H1 (cell line): Measurements from ENCODE around the gene GADD45B. TPM values are rescaled to one million over a fixed set of nuclear protein-coding genes. Genes with fewer than 3 reads are reported as not detected.

ENCODE experiments used
- CTCF ChIA-PET: fragments of 300-600 bp; sonication (Branson Sonifier 250); formaldehyde crosslinking; loops from one replicate; lab custom pipeline; 2021; ENCODE audit not compliant: partially characterized antibody; lab: Charles Lee
- POLR2A ChIA-PET: fragments of 300-600 bp; sonication (Branson Sonifier 250); formaldehyde crosslinking; loops from one replicate; lab custom pipeline; 2021; ENCODE audit warnings: inconsistent platforms; ENCODE audit not compliant: partially characterized antibody; lab: Charles Lee
- DNase-seq, 2 experiments: peaks; one replicate each; pipeline versions ENCODE4 v3.0.0 to v3.0.0-alpha.2; 2010 to 2022; ENCODE audit warnings: low spot score in 2 of 2, low read depth in 1 of 2, mixed read lengths in 1 of 2
- FAIRE-seq: peaks from 2 replicates; lab custom pipeline; 2011; peaks lifted over from hg19 to GRCh38; lab: Jason Lieb, UNC
- H2AFZ ChIP-seq: 2 replicates; pipeline ENCODE4 v1.8.1; 2012; ENCODE audit warnings: low read length, inconsistent platforms
- H2AK5ac ChIP-seq: 2 replicates; pipeline ENCODE4 v1.6.1; 2013; ENCODE audit warnings: low read depth, low read length
- H2BK120ac ChIP-seq: replicated peaks from 2 replicates; pipeline ENCODE3; 2013; ENCODE audit warnings: low read depth, low read length, inconsistent platforms
- H2BK12ac ChIP-seq: 2 replicates; pipeline ENCODE4 v1.6.1; 2013; ENCODE audit warnings: low read depth, low read length
- H2BK15ac ChIP-seq: 2 replicates; pipeline ENCODE4 v1.6.1; 2013; ENCODE audit warnings: low read length
- H2BK20ac ChIP-seq: 2 replicates; pipeline ENCODE4 v1.6.1; 2013; ENCODE audit warnings: low read length
- H2BK5ac ChIP-seq: 2 replicates; pipeline ENCODE4 v1.6.1; 2013; ENCODE audit warnings: low read depth, low read length
- H3K14ac ChIP-seq: 2 replicates; pipeline ENCODE4 v1.6.1; 2013; ENCODE audit warnings: inconsistent platforms; ENCODE audit not compliant: insufficient read length
- H3K18ac ChIP-seq: 2 replicates; pipeline ENCODE4 v1.6.1; 2013; ENCODE audit warnings: low read length; ENCODE audit errors: extremely low read depth
- H3K23ac ChIP-seq: 2 replicates; pipeline ENCODE4 v1.6.1; 2013; ENCODE audit warnings: inconsistent platforms; ENCODE audit not compliant: insufficient read length
- H3K23me2 ChIP-seq: 2 replicates; pipeline ENCODE4 v1.6.1; 2013; ENCODE audit warnings: low read depth, low read length
- H3K27ac ChIP-seq: 2 replicates; pipeline ENCODE4 v1.6.1; 2011; ENCODE audit warnings: low read depth, low read length, inconsistent platforms
- H3K27me3 ChIP-seq, 4 experiments: replicated peaks in 1 of 4; 1 replicate in 1 of 4; 2 replicates in 3 of 4; pipeline versions ENCODE4 v1.6.1 to v1.8.1; 2011 to 2013; ENCODE audit warnings: low read length in 3 of 4, mild to moderate bottlenecking in 3 of 4, inconsistent platforms in 2 of 4, mixed read lengths in 2 of 4, moderate library complexity in 1 of 4; ENCODE audit not compliant: control insufficient read depth in 3 of 4, insufficient read depth in 3 of 4; ENCODE audit errors: extremely low read depth in 1 of 4
- H3K36me3 ChIP-seq, 4 experiments: 2 replicates each; pipeline versions ENCODE4 v1.6.1 to v1.8.1; 2011 to 2013; ENCODE audit warnings: mild to moderate bottlenecking in 4 of 4, low read length in 3 of 4, moderate library complexity in 2 of 4, control low read depth in 1 of 4, inconsistent platforms in 1 of 4; ENCODE audit not compliant: insufficient read depth in 4 of 4, control insufficient read depth in 2 of 4
- H3K4ac ChIP-seq: replicated peaks from 2 replicates; pipeline ENCODE3; 2013; ENCODE audit warnings: low read length, low read depth, mixed read lengths, inconsistent platforms; ENCODE audit not compliant: insufficient read length
- H3K4me1 ChIP-seq, 4 experiments: replicated peaks in 1 of 4; 1 replicate in 1 of 4; 2 replicates in 3 of 4; pipeline versions ENCODE4 v1.6.1 to v1.8.1; 2011 to 2013; ENCODE audit warnings: low read length in 3 of 4, inconsistent platforms in 2 of 4, mixed read lengths in 1 of 4; ENCODE audit not compliant: insufficient read depth in 4 of 4, control insufficient read depth in 3 of 4
- H3K4me2 ChIP-seq, 2 experiments: 2 replicates each; pipeline versions ENCODE4 v1.6.1 to v1.8.1; 2011 to 2013; ENCODE audit warnings: low read depth in 2 of 2, low read length in 2 of 2, control low read depth in 1 of 2, inconsistent platforms in 1 of 2, mild to moderate bottlenecking in 1 of 2; ENCODE audit not compliant: insufficient read depth in 1 of 2
- H3K4me3 ChIP-seq, 4 experiments: fragments of 200-600, 300-600 bp in 1 of 4; sonication (generic), shearing (Covaris generic), sonication (Bioruptor Twin) in 1 of 4; 2 replicates each; pipeline versions ENCODE4 v1.5.1 to v1.8.1; 2011 to 2016; ENCODE audit warnings: low read length in 4 of 4, low read depth in 3 of 4, control low read depth in 2 of 4, inconsistent platforms in 2 of 4, mild to moderate bottlenecking in 2 of 4, mixed read lengths in 1 of 4, moderate library complexity in 1 of 4; ENCODE audit not compliant: insufficient read depth in 2 of 4; ENCODE audit errors: extremely low read depth in 1 of 4
- H3K56ac ChIP-seq: replicated peaks from 2 replicates; pipeline ENCODE3; 2013; ENCODE audit warnings: low read depth, mild to moderate bottlenecking, mixed read lengths, low read length, inconsistent platforms; ENCODE audit not compliant: insufficient read length
- H3K79me1 ChIP-seq: 2 replicates; pipeline ENCODE4 v1.6.1; 2013; ENCODE audit warnings: low read depth, low read length, control low read depth
- H3K79me2 ChIP-seq, 2 experiments: 2 replicates each; pipeline versions ENCODE4 v1.6.1 to v1.8.1; 2012 to 2013; ENCODE audit warnings: low read length in 2 of 2, mild to moderate bottlenecking in 2 of 2, inconsistent platforms in 1 of 2; ENCODE audit not compliant: insufficient read depth in 2 of 2, control insufficient read depth in 1 of 2
- H3K9ac ChIP-seq, 4 experiments: replicated peaks in 1 of 4; 1 replicate in 1 of 4; 2 replicates in 3 of 4; pipeline versions ENCODE4 v1.6.1 to v1.8.1; 2011 to 2013; ENCODE audit warnings: low read depth in 3 of 4, low read length in 3 of 4, control low read depth in 2 of 4, mild to moderate bottlenecking in 2 of 4, moderate library complexity in 2 of 4, inconsistent platforms in 1 of 4; ENCODE audit errors: extremely low read depth in 1 of 4
- H3K9me3 ChIP-seq, 2 experiments: 2 replicates each; pipeline versions ENCODE4 v1.6.1 to v1.8.1; 2012 to 2013; ENCODE audit warnings: mild to moderate bottlenecking in 2 of 2, moderate library complexity in 2 of 2, control low read depth in 1 of 2, inconsistent platforms in 1 of 2, low read depth in 1 of 2, low read length in 1 of 2, mixed read lengths in 1 of 2; ENCODE audit not compliant: insufficient read depth in 2 of 2
- H4K20me1 ChIP-seq, 2 experiments: replicated peaks in 1 of 2; 2 replicates each; pipeline versions ENCODE3 to v1.8.1; 2011 to 2013; ENCODE audit warnings: inconsistent platforms in 2 of 2, low read length in 2 of 2, mild to moderate bottlenecking in 1 of 2; ENCODE audit not compliant: insufficient read depth in 2 of 2, control insufficient read depth in 1 of 2
- H4K5ac ChIP-seq: 2 replicates; pipeline ENCODE4 v1.6.1; 2013; ENCODE audit warnings: low read length, low read depth, mixed read lengths, inconsistent platforms; ENCODE audit not compliant: insufficient read length
- H4K8ac ChIP-seq: 2 replicates; pipeline ENCODE4 v1.8.0; 2013; ENCODE audit warnings: mild to moderate bottlenecking, moderate library complexity, low read length, inconsistent platforms; ENCODE audit not compliant: insufficient read depth; ENCODE audit errors: extremely low read depth
- H4K91ac ChIP-seq: replicated peaks from 2 replicates; pipeline ENCODE3; 2013; ENCODE audit warnings: low read length, mixed read lengths, inconsistent platforms; ENCODE audit not compliant: insufficient read length
- KDM4A ChIP-seq: IDR thresholded peaks from one replicate; pipeline ENCODE4 v1.7.1; 2012; ENCODE audit warnings: low read depth, mild to moderate bottlenecking, moderate library complexity, low read length, inconsistent platforms; ENCODE audit not compliant: severe bottlenecking
- MAFK ChIP-seq: IDR thresholded peaks from 2 replicates; pipeline ENCODE4 v1.6.1; 2012; ENCODE audit warnings: low read depth, mild to moderate bottlenecking, improper control_type of control experiment, low read length
- RBBP5 ChIP-seq: IDR thresholded peaks from 2 replicates; pipeline ENCODE4 v1.7.1; 2012; ENCODE audit warnings: low read depth, mild to moderate bottlenecking, inconsistent platforms, low read length, moderate library complexity, borderline replicate concordance
- WGBS, 2 experiments: shearing (Covaris generic) in 1 of 2; methylation state at CpG; one replicate each; pipeline versions ENCODE4 v1.1.6 to v1.1.7; 2013 to 2015; ENCODE audit warnings: low lambda C conversion rate in 2 of 2, mixed read lengths in 2 of 2, inconsistent platforms in 1 of 2, low coverage in 1 of 2, missing lambda C conversion rate in 1 of 2; ENCODE audit not compliant: insufficient replicate concordance in 2 of 2, insufficient coverage in 1 of 2, insufficient read length in 1 of 2; ENCODE audit errors: extremely low coverage in 1 of 2, missing lambda C conversion rate in 1 of 2; 5-methylcytosine and 5-hydroxymethylcytosine counted together
- polyA plus RNA-seq, 7 experiments: library from polyadenylated mRNA; depleted of rRNA in 3 of 7; stranded (reverse) in 5 of 7; unstranded in 2 of 7; fragments of >200 nt in 5 of 7; fragments of 200-250 nt in 2 of 7; gene quantifications; 1 replicate in 5 of 7; 2 replicates in 1 of 7; 4 replicates in 1 of 7; pipeline versions ENCODE4 v1.2.1 to v1.2.3, GENCODE V29; 2011 to 2013; ENCODE audit warnings: missing spikeins in 2 of 7, mixed read lengths in 2 of 7
- total RNA-seq: library from RNA; stranded (reverse); fragmentation: NEBNext Ultra II Directional; extraction: Animal tissue kit (Norgen Biotek cat#: 25700); gene quantifications from 2 replicates; pipeline ENCODE4 v1.2.1, GENCODE V29; 2021
- TF ChIP-seq, protein P1 (sequence below): IDR thresholded peaks from 2 replicates; pipeline ENCODE4 v1.6.1; 2012; ENCODE audit warnings: inconsistent platforms
- TF ChIP-seq, protein P2 (sequence below), 3 experiments: IDR thresholded peaks; 1 replicate in 2 of 3; 2 replicates in 1 of 3; pipeline versions ENCODE4 v1.5.1 to v1.6.1; 2011; ENCODE audit warnings: low read length in 3 of 3, mild to moderate bottlenecking in 3 of 3, inconsistent platforms in 2 of 3, low read depth in 1 of 3, moderate library complexity in 1 of 3; ENCODE audit not compliant: insufficient read depth in 1 of 3; ENCODE audit errors: control extremely low read depth in 1 of 3

GADD45B gene
- total and polyA plus RNA-seq, 2 of the 8 experiments (the other 6 are each of a cell fraction or from before 2014, with no cell fraction given): 7.4 to 11.4 TPM

DNA sequence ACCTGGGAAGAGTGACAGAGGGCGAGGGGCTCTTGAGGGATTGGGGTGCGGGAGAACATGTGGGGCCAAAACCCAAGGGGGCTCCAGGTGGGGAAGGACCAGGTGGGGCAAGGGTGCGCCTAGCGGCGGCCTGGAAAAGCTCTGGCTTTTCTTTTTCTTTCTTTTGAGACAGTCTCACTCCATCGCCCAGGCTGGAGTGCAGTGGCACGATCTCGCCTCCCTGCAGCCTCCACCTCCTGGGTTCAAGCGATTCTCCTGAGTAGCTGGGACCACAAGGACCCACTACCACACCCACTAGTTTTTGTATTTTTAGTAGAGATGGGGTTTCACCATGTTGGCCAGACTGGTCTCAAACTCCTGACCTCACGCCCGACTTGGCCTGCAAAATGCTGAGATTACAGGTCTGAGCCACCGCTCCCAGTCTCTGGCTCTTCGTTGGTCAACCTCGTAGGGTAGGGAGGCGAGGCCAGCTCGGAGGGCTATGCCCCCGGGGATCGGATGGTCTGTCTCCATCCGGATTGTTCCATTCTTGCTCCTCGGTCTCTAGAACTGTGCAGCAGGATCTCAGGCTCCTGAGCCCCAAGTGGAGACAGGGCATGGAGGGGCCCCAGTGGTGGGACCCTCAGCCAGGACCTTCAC lies 3.7 kb downstream of the GADD45B start:
- peaks cover 12% of the 10 kb centered on the region in 2 experiments for H4K20me1 ChIP-seq
- peak overlapping the region in 1 of 4 experiments; percentile 1; a peak in 1 of 7 replicates for H3K9ac ChIP-seq
- peaks cover 10 to 40% (median 34%) of the 10 kb centered on the region in 4 experiments for H3K27me3 ChIP-seq
- no peak overlapping the region for H3K14ac ChIP-seq
- peaks cover 4% of the 10 kb centered on the region; the same call in 1 of the 2 replicates for H3K79me1 ChIP-seq
- H2BK120ac ChIP-seq: no peak overlapping the region
- WGBS, 2 experiments: 46% methylated on average over 15 of the region's 20 CpGs; no CpG with 5 or more reads in 1 of the 2 experiments
- peaks cover 22% of the 10 kb centered on the region; the same call in 1 of the 2 replicates for H3K23me2 ChIP-seq
- H3K23ac ChIP-seq: no peak overlapping the region
- H4K5ac ChIP-seq: no peak overlapping the region
- no peak overlapping the region for H3K56ac ChIP-seq
- POLR2A ChIA-PET: interaction anchor here (1.1 to 9.2 kb wide), 6 partner anchors 11 to 132 kb away, joined by 3 to 216 read pairs (median 7); no protein-coding TSS in a partner anchor
- 0 out of 2 replicates have a peak overlapping the region, but pooled peaks have one; percentile 32 for H2BK20ac ChIP-seq
- no peak overlapping the region for H3K18ac ChIP-seq
- peaks cover 0 to 5% (median 0%) of the 10 kb centered on the region in 4 experiments; a peak in 1 of 8 replicates for H3K36me3 ChIP-seq
- H4K8ac ChIP-seq: no peak overlapping the region; the same call in 1 of the 2 replicates
- no peak overlapping the region for H2AFZ ChIP-seq
- TF ChIP-seq, protein P1, sequence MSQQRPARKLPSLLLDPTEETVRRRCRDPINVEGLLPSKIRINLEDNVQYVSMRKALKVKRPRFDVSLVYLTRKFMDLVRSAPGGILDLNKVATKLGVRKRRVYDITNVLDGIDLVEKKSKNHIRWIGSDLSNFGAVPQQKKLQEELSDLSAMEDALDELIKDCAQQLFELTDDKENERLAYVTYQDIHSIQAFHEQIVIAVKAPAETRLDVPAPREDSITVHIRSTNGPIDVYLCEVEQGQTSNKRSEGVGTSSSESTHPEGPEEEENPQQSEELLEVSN: no peak
- TF ChIP-seq, protein P2, sequence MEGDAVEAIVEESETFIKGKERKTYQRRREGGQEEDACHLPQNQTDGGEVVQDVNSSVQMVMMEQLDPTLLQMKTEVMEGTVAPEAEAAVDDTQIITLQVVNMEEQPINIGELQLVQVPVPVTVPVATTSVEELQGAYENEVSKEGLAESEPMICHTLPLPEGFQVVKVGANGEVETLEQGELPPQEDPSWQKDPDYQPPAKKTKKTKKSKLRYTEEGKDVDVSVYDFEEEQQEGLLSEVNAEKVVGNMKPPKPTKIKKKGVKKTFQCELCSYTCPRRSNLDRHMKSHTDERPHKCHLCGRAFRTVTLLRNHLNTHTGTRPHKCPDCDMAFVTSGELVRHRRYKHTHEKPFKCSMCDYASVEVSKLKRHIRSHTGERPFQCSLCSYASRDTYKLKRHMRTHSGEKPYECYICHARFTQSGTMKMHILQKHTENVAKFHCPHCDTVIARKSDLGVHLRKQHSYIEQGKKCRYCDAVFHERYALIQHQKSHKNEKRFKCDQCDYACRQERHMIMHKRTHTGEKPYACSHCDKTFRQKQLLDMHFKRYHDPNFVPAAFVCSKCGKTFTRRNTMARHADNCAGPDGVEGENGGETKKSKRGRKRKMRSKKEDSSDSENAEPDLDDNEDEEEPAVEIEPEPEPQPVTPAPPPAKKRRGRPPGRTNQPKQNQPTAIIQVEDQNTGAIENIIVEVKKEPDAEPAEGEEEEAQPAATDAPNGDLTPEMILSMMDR (IDR thresholded peaks at IDR 0.05; ENCODE audit: control extremely low read depth in 1 of 3, insufficient read depth in 1 of 3, low read depth in 1 of 3, low read length in 3 of 3): peak; percentile 32 to 45 (median 36); a peak in 3 of 4 replicates
- TF ChIP-seq RBBP5 (peak; percentile 32; the same call in 1 of the 2 replicates), KDM4A (peak; percentile 82), MAFK (no peak)
- H3K4me3 ChIP-seq: peak overlapping the region; percentile 49 to 81 (median 56); a peak in 7 of 8 replicates
- H2BK15ac ChIP-seq: no peak overlapping the region
- H3K27ac ChIP-seq: no peak overlapping the region
- H3K79me2 ChIP-seq: peaks cover 0 to 7% of the 10 kb centered on the region in 2 experiments; a peak in 1 of 4 replicates
- H4K91ac ChIP-seq: no peak overlapping the region
- peak overlapping the region; percentile 55; the same call in 1 of the 2 replicates for H2BK12ac ChIP-seq
- peaks cover 0 to 8% of the 10 kb centered on the region in 2 experiments; a peak in 2 of 4 replicates for H3K9me3 ChIP-seq
- peaks cover 0 to 14% (median 13%) of the 10 kb centered on the region in 4 experiments; a peak in 6 of 7 replicates for H3K4me1 ChIP-seq
- H3K4ac ChIP-seq: no peak overlapping the region
- DNase-seq: no peak
- H2BK5ac ChIP-seq: peak overlapping the region; percentile 44; the same call in 1 of the 2 replicates
- CTCF ChIA-PET: interaction anchor here (0.5 to 8.0 kb wide), 13 partner anchors 9 to 157 kb away, joined by 3 to 96 read pairs (median 4); no protein-coding TSS in a partner anchor
- peak overlapping the region; percentile 87 to 94 for H3K4me2 ChIP-seq
- no peak for FAIRE-seq
- no peak overlapping the region for H2AK5ac ChIP-seq
